GM21360 (cell line): ENCODE results near the gene TSHZ2.

Experiments used
- ATAC-seq: cut with Tn5 transposase; IDR thresholded peaks from one replicate; pipeline ENCODE4 v1.9.1; 2021; ENCODE audit warnings: mild to moderate bottlenecking, moderate library complexity; ENCODE audit not compliant: unreplicated experiment

Gene TSHZ2

GRCh38 chr20:52972190-52972937, at the start of gene TSHZ2:
Gene TSHZ2 (plus strand): TSS chr20:52972358. CDS start chr20:52973294, 936 bp downstream.
- ATAC-seq = no peak

GRCh38 chr20:52922436-52922835, 49.7 kb upstream of the TSHZ2 start:
- no peak for ATAC-seq

GRCh38 chr20:52923123-52923937, 48.8 kb upstream of the TSHZ2 start:
- ATAC-seq = no peak

GRCh38 chr20:52924411-52925271, 47.5 kb upstream of the TSHZ2 start:
- ATAC-seq = no peak

GRCh38 chr20:52926505-52926904, 45.7 kb upstream of the TSHZ2 start:
- no peak for ATAC-seq

GRCh38 chr20:52933867-52934266, 38.3 kb upstream of the TSHZ2 start:
- ATAC-seq = no peak

GRCh38 chr20:52936351-52937340, 35.5 kb upstream of the TSHZ2 start:
- no peak for ATAC-seq

GRCh38 chr20:52937591-52938100, 34.5 kb upstream of the TSHZ2 start:
- no peak for ATAC-seq

GRCh38 chr20:52939141-52939540, 33.0 kb upstream of the TSHZ2 start:
- ATAC-seq = no peak

GRCh38 chr20:52941808-52942207, 30.4 kb upstream of the TSHZ2 start:
- no peak for ATAC-seq

GRCh38 chr20:52943185-52943841, 28.8 kb upstream of the TSHZ2 start:
- ATAC-seq = no peak

- ATAC-seq = no peak
Measured at GRCh38 chr20:52945268-52945667, 26.9 kb upstream of the TSHZ2 start.

- ATAC-seq = no peak
Measured at GRCh38 chr20:52945862-52946522, 26.2 kb upstream of the TSHZ2 start.

GRCh38 chr20:52948491-52948890, 23.7 kb upstream of the TSHZ2 start:
- ATAC-seq = no peak

GRCh38 chr20:52953020-52953419, 19.1 kb upstream of the TSHZ2 start:
- no peak for ATAC-seq

GRCh38 chr20:52954849-52955248, 17.3 kb upstream of the TSHZ2 start:
- ATAC-seq = no peak

GRCh38 chr20:52958211-52958610, 13.9 kb upstream of the TSHZ2 start:
- no peak for ATAC-seq

- ATAC-seq = no peak
Measured at GRCh38 chr20:52959125-52959524, 13.0 kb upstream of the TSHZ2 start.

GRCh38 chr20:52962183-52962582, 10.0 kb upstream of the TSHZ2 start:
- no peak for ATAC-seq
